HEK293T (cell line): Measurements from ENCODE around the gene CEP68.

Experiments used
- CTCF ChIA-PET: fragments of 350-600 bp; formaldehyde crosslinking; extraction: SDS; loops from one replicate; lab custom pipeline; 2021; ENCODE audit warnings: antibody characterized with exemption, inconsistent platforms; lab: Yijun Ruan, JAX
- POLR2A ChIA-PET: fragments of 350-600 bp; formaldehyde crosslinking; extraction: SDS; loops from one replicate; lab custom pipeline; 2020; ENCODE audit warnings: antibody characterized with exemption, inconsistent platforms; lab: Yijun Ruan, JAX
- DNase-seq: peaks from one replicate; pipeline ENCODE4 v3.0.0; 2012; ENCODE audit warnings: mixed read lengths; ENCODE audit errors: extremely low spot score
- ARNT ChIP-seq: fragments of 450-650 bp; IDR thresholded peaks from 2 replicates; pipeline ENCODE4 v1.6.1; 2017; ENCODE audit warnings: mild to moderate bottlenecking
- BHLHE40 ChIP-seq: fragments of 450-650 bp; IDR thresholded peaks from 2 replicates; pipeline ENCODE4 v1.6.1; 2016; ENCODE audit warnings: mild to moderate bottlenecking, moderate library complexity, borderline replicate concordance
- CTBP1 ChIP-seq: fragments of 450-650 bp; IDR thresholded peaks from 2 replicates; pipeline ENCODE4 v1.6.1; 2016; ENCODE audit warnings: borderline replicate concordance
- ELF4 ChIP-seq: fragments of 450-650 bp; IDR thresholded peaks from 2 replicates; pipeline ENCODE4 v1.6.1; 2017; ENCODE audit warnings: antibody characterized with exemption
- FOXA1 ChIP-seq: fragments of 450-650 bp; IDR thresholded peaks from 2 replicates; pipeline ENCODE4 v1.6.1; 2016; ENCODE audit warnings: mild to moderate bottlenecking
- FOXK2 ChIP-seq: fragments of 450-650 bp; IDR thresholded peaks from 2 replicates; pipeline ENCODE4 v1.6.1; 2016; ENCODE audit warnings: mild to moderate bottlenecking
- FOXM1 ChIP-seq: fragments of 450-650 bp; IDR thresholded peaks from 2 replicates; pipeline ENCODE4 v1.6.1; 2017; ENCODE audit warnings: mild to moderate bottlenecking, borderline replicate concordance
- HDGF ChIP-seq: fragments of 450-650 bp; IDR thresholded peaks from 2 replicates; pipeline ENCODE4 v1.6.1; 2017; ENCODE audit warnings: antibody characterized with exemption, borderline replicate concordance
- L3MBTL2 ChIP-seq: fragments of 450-650 bp; conservative IDR thresholded peaks from 2 replicates; pipeline ENCODE4 v1.6.1; 2016; ENCODE audit warnings: mild to moderate bottlenecking
- LEF1 ChIP-seq: fragments of 450-650 bp; IDR thresholded peaks from 2 replicates; pipeline ENCODE4 v1.6.1; 2017; ENCODE audit warnings: mild to moderate bottlenecking, borderline replicate concordance
- NFRKB ChIP-seq: fragments of 450-650 bp; IDR thresholded peaks from 2 replicates; pipeline ENCODE4 v1.6.1; 2016; ENCODE audit warnings: mild to moderate bottlenecking, moderate library complexity
- SP1 ChIP-seq: fragments of 450-650 bp; IDR thresholded peaks from 2 replicates; pipeline ENCODE4 v1.6.1; 2017
- SUZ12 ChIP-seq: fragments of 450-650 bp; IDR thresholded peaks from 2 replicates; pipeline ENCODE4 v1.6.1; 2016; ENCODE audit warnings: mild to moderate bottlenecking
- TARDBP ChIP-seq: fragments of 450-650 bp; IDR thresholded peaks from 2 replicates; pipeline ENCODE4 v1.6.1; 2016
- ZNF384 ChIP-seq: fragments of 450-650 bp; IDR thresholded peaks from 2 replicates; pipeline ENCODE4 v1.6.1; 2016
- TF ChIP-seq, protein P1 (sequence below): fragments of 450-650 bp; IDR thresholded peaks from 2 replicates; pipeline ENCODE4 v1.6.1; 2016

Gene CEP68

DNA sequence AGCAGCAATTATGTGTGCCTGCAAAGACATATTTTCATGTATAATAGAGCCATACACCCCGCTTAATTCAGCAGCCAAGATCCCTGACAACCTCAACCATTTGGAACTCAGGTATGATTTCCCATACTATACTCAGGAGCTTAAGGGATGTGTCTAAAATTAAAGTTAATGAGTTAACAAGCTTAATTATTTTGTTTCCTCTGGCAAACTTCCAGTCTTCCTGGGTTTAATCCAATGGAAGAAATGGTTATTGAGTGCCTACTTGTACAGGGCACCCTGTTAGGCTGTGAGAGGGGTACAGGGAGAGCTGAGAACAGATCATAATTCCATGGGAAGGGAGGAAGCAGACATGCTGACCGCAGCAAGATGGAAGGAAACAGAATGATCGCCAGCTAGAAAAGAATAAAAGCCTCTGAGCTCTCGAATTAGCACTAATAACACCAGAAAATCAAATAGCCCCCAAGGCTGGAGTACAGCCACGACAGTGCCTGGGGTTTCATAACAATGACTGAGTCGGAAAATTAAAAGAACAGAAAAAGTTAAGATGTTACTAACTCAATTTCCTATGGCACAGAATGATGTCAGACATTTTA, 20.8 kb upstream of the CEP68 start:
- ChIA-PET CTCF (no interaction called here), POLR2A (interaction anchor here (1.9 kb wide), 1 partner anchor 21 kb away, joined by 7 read pairs; the partner anchor contains the start of gene CEP68)
- no peak for DNase-seq
- TF ChIP-seq LEF1 (no peak), NFRKB (no peak), FOXM1 (no peak), TARDBP (no peak), SP1 (no peak), BHLHE40 (no peak)
- TF ChIP-seq, protein P1, sequence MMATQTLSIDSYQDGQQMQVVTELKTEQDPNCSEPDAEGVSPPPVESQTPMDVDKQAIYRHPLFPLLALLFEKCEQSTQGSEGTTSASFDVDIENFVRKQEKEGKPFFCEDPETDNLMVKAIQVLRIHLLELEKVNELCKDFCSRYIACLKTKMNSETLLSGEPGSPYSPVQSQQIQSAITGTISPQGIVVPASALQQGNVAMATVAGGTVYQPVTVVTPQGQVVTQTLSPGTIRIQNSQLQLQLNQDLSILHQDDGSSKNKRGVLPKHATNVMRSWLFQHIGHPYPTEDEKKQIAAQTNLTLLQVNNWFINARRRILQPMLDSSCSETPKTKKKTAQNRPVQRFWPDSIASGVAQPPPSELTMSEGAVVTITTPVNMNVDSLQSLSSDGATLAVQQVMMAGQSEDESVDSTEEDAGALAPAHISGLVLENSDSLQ: no peak

DNA sequence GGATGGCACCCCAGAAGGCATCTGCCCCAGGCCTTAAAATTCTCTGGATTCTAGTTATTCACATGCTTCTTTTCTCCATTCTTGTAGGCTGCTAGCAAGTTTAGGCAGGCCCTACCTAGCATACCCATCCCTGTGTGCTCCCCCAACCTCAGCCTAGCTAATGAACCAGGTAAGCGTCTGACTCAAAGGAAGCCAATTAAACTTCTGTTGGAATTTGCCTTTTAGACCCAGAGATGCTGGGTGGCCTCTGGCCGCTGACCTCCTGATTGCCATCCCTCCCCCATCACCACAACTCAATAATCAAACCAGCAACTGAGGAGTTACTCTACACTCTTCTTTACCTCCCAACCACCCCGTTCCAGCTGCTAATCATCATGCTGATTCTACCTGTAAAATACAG, 19.0 kb upstream of the CEP68 start:
- no peak for DNase-seq
- CTCF ChIA-PET: interaction anchor here (0.8 kb wide), 1 partner anchor 118 kb away, joined by 3 read pairs; no protein-coding TSS in a partner anchor
- POLR2A ChIA-PET: interaction anchor here (1.9 kb wide), 1 partner anchor 19 kb away, joined by 7 read pairs; the partner anchor contains the start of gene CEP68
- TF ChIP-seq ZNF384: no peak
- TF ChIP-seq SUZ12: no peak
- TF ChIP-seq SP1: no peak
- no peak for TF ChIP-seq FOXM1
- no peak for TF ChIP-seq NFRKB
- TF ChIP-seq, protein P1: no peak
- no peak for TF ChIP-seq CTBP1
- TF ChIP-seq ELF4: no peak
- no peak for TF ChIP-seq TARDBP
- TF ChIP-seq BHLHE40: no peak
- no peak for TF ChIP-seq HDGF
- no peak for TF ChIP-seq LEF1
- TF ChIP-seq FOXA1: no peak
- TF ChIP-seq L3MBTL2: no peak
- TF ChIP-seq FOXK2: no peak
- no peak for TF ChIP-seq ARNT

DNA sequence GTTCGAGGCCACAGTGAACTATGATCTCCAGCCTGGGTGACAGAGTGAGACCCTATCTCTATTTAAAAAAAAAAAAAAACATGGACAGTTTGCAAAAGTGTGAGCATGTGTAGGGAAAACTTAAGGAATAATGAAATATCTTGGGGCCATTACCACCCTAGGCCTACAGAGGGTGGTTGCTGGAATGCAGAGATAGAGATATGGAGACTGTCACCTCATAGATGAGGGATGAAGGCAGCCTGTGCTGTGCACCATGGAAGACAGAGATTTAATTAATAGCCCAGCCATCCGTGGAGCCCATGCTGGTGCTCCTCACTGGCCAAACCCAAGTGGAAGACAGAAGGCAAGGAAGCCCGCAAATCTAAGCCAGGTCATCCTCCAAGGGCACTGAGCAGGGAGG, 16.6 kb upstream of the CEP68 start:
- no peak for TF ChIP-seq FOXA1
- TF ChIP-seq SP1: no peak
- no peak for TF ChIP-seq CTBP1
- no peak for TF ChIP-seq NFRKB
- no peak for TF ChIP-seq TARDBP
- no peak for TF ChIP-seq FOXM1
- TF ChIP-seq ZNF384: no peak
- no peak for TF ChIP-seq SUZ12
- TF ChIP-seq, protein P1: no peak
- no peak for TF ChIP-seq ARNT
- TF ChIP-seq BHLHE40: no peak
- no peak for TF ChIP-seq L3MBTL2
- no peak for TF ChIP-seq FOXK2
- TF ChIP-seq ELF4: no peak
- no peak for TF ChIP-seq LEF1
- no peak for DNase-seq
- CTCF ChIA-PET: no interaction called here
- POLR2A ChIA-PET: no interaction called here

DNA sequence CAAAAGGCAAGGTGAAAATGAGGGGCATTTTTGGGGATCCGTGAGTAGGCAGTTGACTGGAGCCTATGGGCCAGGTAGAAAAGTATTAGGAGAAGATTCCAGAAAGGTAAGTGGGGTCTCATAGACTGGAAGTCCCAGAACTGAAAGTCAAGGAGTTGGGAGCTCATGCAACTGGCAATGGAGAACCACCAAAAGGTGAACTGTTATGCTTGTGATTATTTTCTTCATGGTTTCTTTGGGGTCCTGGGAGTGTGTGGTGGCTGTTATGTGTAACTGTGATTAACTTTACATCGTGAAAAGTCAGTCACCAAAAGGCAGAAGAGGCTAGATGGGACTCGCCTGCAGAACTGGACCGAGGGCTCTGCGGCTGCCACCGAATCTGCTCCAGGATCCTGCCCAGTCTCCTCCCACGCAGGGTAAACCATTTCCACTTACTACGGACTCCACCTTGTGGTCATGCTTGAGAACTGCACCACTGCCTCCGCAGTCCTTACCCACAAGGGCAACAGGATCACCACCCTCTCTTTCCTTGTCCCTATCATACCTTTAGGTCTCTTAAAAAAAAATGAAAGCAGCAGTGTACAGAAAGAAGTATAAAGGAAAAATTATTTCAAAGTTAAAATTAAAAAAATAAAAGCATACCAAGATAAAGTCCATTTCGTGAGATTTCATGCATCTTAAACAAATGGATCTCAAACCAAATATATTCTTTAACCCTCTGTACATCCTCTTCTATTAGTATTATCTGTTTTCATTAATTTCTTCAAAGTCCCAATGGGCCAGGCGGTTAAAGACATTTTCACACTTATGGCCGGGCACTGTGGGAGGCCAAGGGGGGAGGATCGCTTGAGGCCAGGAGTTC, 15.6 kb upstream of the CEP68 start:
- peak; percentile 85 for DNase-seq
- no peak for TF ChIP-seq NFRKB
- TF ChIP-seq HDGF: no peak
- TF ChIP-seq, protein P1: no peak
- no peak for TF ChIP-seq FOXA1
- TF ChIP-seq ARNT: no peak
- no peak for TF ChIP-seq CTBP1
- TF ChIP-seq LEF1: no peak
- no peak for TF ChIP-seq TARDBP
- no peak for TF ChIP-seq ZNF384
- TF ChIP-seq FOXM1: no peak
- TF ChIP-seq ELF4: no peak
- POLR2A ChIA-PET: interaction anchor here (0.7 kb wide), 2 partner anchors 15 to 122 kb away, joined by 3 read pairs; no protein-coding TSS in a partner anchor
- CTCF ChIA-PET: interaction anchor here (0.6 to 1.0 kb wide), 4 partner anchors 16 to 123 kb away, joined by 3 to 4 read pairs (median 3); no protein-coding TSS in a partner anchor

DNA sequence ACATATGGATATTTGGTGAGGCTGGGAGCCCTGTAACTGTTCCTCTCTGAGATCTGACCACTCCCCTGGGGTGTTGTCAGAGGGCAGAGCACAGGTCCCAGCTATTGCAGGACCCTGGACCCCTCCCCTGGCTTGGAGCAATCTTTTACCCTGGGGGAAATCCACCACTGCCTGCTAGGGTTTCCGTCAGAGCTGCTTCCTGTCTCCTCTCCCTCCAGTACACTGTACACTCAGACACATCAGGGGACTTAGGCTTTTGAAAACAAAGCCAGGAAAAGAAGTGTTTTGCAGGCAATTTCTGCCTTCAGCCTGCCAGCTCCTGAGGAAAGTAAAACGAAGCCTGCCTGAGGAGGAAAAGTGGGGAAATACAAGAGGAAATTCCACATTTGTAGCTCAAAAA, 13.2 kb upstream of the CEP68 start:
- no peak for DNase-seq
- CTCF ChIA-PET: interaction anchor here (1.1 kb wide), 1 partner anchor 125 kb away, joined by 8 read pairs; no protein-coding TSS in a partner anchor
- POLR2A ChIA-PET: no interaction called here
- TF ChIP-seq ZNF384: no peak
